HG02610 (cell line): ENCODE results near the gene KNCN.

Experiments
- ATAC-seq: cut with Tn5 transposase; IDR thresholded peaks from one replicate; pipeline ENCODE4 v1.9.1; 2021; ENCODE audit warnings: mild to moderate bottlenecking, moderate library complexity; ENCODE audit not compliant: unreplicated experiment

KNCN gene

GRCh38 chr1:46569884-46570725, 18.7 kb upstream of the KNCN start:
- ATAC-seq: no peak

GRCh38 chr1:46569116-46569515, 17.7 kb upstream of the KNCN start:
- ATAC-seq: no peak

GRCh38 chr1:46568461-46568891, 17.0 kb upstream of the KNCN start:
- no peak for ATAC-seq

GRCh38 chr1:46563341-46563740, 11.9 kb upstream of the KNCN start:
- no peak for ATAC-seq

GRCh38 chr1:46562498-46562897, 11.1 kb upstream of the KNCN start:
- ATAC-seq: no peak

GRCh38 chr1:46558966-46559365, 7.5 kb upstream of the KNCN start:
- ATAC-seq: no peak

- ATAC-seq: no peak
Measured at GRCh38 chr1:46558141-46558963, 6.9 kb upstream of the KNCN start.

- no peak for ATAC-seq
Measured at GRCh38 chr1:46557403-46557802, 6.0 kb upstream of the KNCN start.

GRCh38 chr1:46556822-46557221, 5.4 kb upstream of the KNCN start:
- ATAC-seq: no peak

- no peak for ATAC-seq
Measured at GRCh38 chr1:46555826-46556619, 4.6 kb upstream of the KNCN start.

GRCh38 chr1:46554597-46555381, 3.3 kb upstream of the KNCN start:
- no peak for ATAC-seq

- ATAC-seq: no peak
Measured at GRCh38 chr1:46554236-46554596, 2.8 kb upstream of the KNCN start.

- no peak for ATAC-seq
Measured at GRCh38 chr1:46553506-46553905, 2.1 kb upstream of the KNCN start.

- ATAC-seq: no peak
Measured at GRCh38 chr1:46552357-46553237, 1.1 kb upstream of the KNCN start.

GRCh38 chr1:46550751-46551231, 656 bp downstream of the KNCN start:
- ATAC-seq: no peak

GRCh38 chr1:46549697-46550681, 1.5 kb downstream of the KNCN start:
- no peak for ATAC-seq

- no peak for ATAC-seq
Measured at GRCh38 chr1:46547481-46548383, 3.7 kb downstream of the KNCN start.
